HUES64 (cell line): ENCODE measurements around the gene PLA2R1.

Experiments
- H3K27ac ChIP-seq: 2 replicates; pipeline ENCODE4 v1.7.0; 2013; ENCODE audit warnings: low read depth, low read length, inconsistent platforms
- H3K27me3 ChIP-seq: 2 replicates; pipeline ENCODE4 v1.6.1; 2013; ENCODE audit warnings: mild to moderate bottlenecking, low read length; ENCODE audit not compliant: insufficient read depth
- H3K36me3 ChIP-seq: 2 replicates; pipeline ENCODE4 v1.6.1; 2013; ENCODE audit warnings: mild to moderate bottlenecking, low read length; ENCODE audit not compliant: insufficient read depth
- H3K4me1 ChIP-seq: 2 replicates; pipeline ENCODE4 v1.6.1; 2013; ENCODE audit warnings: mild to moderate bottlenecking, low read length, moderate library complexity; ENCODE audit not compliant: insufficient read depth
- H3K4me3 ChIP-seq: 2 replicates; pipeline ENCODE4 v1.5.1; 2013; ENCODE audit warnings: mild to moderate bottlenecking, low read length, moderate library complexity
- H3K9ac ChIP-seq: 2 replicates; pipeline ENCODE4 v1.6.1; 2013; ENCODE audit warnings: mild to moderate bottlenecking, low read depth, low read length
- H3K9me3 ChIP-seq: 2 replicates; pipeline ENCODE4 v1.6.1; 2013; ENCODE audit warnings: low read depth, low read length; ENCODE audit not compliant: insufficient read depth
- WGBS: fragments of 150-250, 120-280 bp; methylation state at CpG from one replicate; pipeline ENCODE4 v1.1.7; 2013; ENCODE audit warnings: missing lambda C conversion rate; 5-methylcytosine and 5-hydroxymethylcytosine counted together

Gene PLA2R1

DNA sequence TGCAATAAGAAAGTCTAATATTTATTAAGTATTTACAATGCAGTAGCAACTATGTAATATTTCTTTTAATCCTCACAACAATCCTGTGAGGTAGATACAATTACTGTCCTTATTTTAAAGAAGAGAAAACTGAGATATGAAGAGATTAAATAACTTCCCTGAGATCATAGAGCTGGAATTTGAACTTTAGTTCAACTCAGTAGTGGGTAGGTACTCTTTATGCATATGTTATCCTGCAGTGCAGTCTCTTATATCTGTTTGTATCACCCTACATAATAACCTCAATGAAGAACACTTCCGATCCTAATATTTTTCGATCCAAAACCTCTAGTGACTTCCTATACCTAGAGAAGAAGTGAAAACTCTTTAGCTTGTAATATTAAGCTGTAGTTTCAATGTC is 64.2 kb downstream of the PLA2R1 start:
- 100% methylated on average over 2 of the region's 2 CpGs for WGBS
- Histone ChIP-seq H3K9ac (no peak overlapping the region), H3K4me1 (no peaks in the 10 kb centered on the region), H3K27ac (no peak overlapping the region), H3K4me3 (no peak overlapping the region), H3K36me3 (no peaks in the 10 kb centered on the region), H3K27me3 (no peaks in the 10 kb centered on the region), H3K9me3 (peaks cover 16% of the 10 kb centered on the region)

DNA sequence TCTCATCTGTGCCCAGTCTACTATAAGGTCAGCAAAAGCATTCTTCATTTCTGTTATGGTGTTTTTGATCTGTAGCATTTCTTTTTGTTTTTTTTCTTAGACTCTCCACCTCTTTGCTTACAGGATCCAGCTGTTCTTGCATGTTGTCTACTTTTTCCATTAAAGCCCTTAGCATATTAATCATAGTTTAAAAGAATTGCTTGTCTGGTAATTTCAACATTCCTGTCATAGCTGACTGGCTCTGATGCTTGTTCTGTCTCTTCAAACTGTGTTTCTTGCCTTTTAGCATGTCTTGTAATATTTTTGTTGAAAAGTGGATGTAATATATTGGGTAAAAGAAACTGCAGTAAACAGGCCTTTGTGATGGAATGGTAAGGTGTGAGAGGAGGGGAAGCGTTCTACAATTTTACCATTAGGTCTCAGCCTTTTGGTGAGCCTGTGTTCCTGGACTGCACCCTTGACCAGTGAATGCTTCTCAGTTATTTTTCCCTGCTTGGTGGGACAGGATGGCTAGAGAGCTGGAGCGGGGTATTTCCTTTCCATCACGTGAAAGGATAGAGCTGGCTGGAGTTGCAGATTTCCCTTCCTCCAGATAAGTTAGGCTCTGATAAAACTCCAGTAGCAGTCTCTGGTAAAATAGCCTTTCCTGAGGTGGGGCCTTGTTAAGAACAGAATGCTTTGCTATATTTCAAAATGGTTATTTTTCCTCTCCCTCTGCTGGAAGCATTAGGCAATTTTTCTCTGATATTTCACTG is 65.4 kb downstream of the PLA2R1 start:
- no peak overlapping the region for H3K4me3 ChIP-seq
- H3K27ac ChIP-seq = no peak overlapping the region
- H3K27me3 ChIP-seq = no peaks in the 10 kb centered on the region
- no peaks in the 10 kb centered on the region for H3K36me3 ChIP-seq
- H3K9ac ChIP-seq = no peak overlapping the region
- whole genome bisulfite sequencing = 88% methylated on average over 3 of the region's 3 CpGs
- no peaks in the 10 kb centered on the region for H3K4me1 ChIP-seq
- peaks cover 16% of the 10 kb centered on the region for H3K9me3 ChIP-seq

DNA sequence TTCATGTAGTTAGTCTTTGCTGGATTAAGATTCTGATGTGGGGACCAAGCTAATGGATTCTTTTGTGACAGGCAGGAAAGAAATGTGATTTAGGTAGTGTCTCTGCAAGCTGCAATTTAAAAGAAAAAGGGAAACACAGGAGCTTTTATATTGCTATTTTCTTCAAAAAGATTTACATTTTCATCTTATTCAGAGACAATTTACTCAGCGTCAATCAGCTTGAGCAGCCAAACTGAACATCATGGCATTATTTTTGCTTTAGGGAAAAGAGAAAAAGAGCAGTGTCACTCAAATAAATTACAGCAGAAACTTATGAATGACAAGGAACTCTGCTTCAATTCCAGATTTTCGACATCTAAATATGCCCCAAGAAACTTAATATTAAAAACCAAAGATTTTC is 67.4 kb downstream of the PLA2R1 start:
- 83% methylated on average over 2 of the region's 2 CpGs for WGBS

DNA sequence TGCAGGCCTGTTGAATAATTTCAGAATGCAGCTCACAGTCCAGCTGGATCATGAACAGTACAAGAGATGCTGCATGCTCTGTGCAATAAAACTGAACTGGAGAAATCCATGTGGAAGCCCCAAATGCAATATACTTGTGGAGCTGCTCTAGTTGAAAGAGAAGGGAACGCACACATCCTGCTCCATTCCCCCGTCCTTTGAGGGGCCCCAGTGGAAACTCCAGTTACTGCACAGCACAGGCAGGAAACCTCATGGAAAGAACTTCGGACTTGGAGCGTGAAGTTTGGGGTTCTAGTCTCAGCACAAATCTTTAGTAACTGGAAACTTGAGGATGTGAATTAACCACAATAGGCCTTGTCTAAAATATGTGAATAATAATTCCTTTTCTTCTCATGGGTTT is 73.2 kb downstream of the PLA2R1 start:
- Histone ChIP-seq H3K27ac (no peak overlapping the region), H3K27me3 (no peaks in the 10 kb centered on the region)
- 89% methylated on average over 4 of the region's 4 CpGs for WGBS

More for the DNA sequence above, 67.4 kb downstream of the PLA2R1 start:
- H3K9me3 ChIP-seq = peaks cover 11% of the 10 kb centered on the region
- H3K27me3 ChIP-seq = no peaks in the 10 kb centered on the region
- H3K27ac ChIP-seq = no peak overlapping the region
- no peak overlapping the region for H3K4me3 ChIP-seq
- no peak overlapping the region for H3K9ac ChIP-seq
- no peaks in the 10 kb centered on the region for H3K36me3 ChIP-seq
- no peaks in the 10 kb centered on the region for H3K4me1 ChIP-seq

DNA sequence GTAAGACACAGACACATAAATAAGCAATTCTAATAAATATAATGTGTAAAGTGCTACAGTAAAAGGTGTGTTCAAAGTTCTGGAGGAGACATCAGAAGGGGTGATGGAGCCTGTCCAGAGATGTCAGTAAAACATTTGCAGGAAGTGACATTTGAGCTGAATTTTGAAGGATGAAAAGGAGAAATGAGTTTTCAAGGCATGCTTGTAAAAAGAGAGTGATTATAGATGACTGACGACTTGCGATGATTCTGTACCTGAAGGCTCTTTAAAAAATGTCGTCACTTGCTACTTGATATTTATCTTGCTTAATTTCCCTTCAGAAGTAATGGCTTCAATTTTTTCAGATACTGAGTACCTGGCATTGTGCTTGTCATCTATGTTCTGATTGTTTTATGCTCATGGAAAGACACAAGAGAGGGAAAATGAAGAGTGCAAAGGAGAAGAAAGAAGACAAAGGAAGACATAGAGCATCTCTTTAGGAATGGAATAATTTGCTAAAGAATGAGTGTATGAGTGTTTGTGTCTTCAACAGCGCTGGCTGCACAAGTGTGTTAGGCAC is 73.9 kb downstream of the PLA2R1 start:
- no peak overlapping the region for H3K9ac ChIP-seq
- no peaks in the 10 kb centered on the region for H3K9me3 ChIP-seq
- no peaks in the 10 kb centered on the region for H3K4me1 ChIP-seq
- no peaks in the 10 kb centered on the region for H3K36me3 ChIP-seq
- H3K4me3 ChIP-seq = no peak overlapping the region
- H3K27me3 ChIP-seq = no peaks in the 10 kb centered on the region
- WGBS = 94% methylated on average over 4 of the region's 4 CpGs
- H3K27ac ChIP-seq = no peak overlapping the region

More for the DNA sequence above, 73.2 kb downstream of the PLA2R1 start:
- H3K4me3 ChIP-seq = no peak overlapping the region
- no peak overlapping the region for H3K9ac ChIP-seq
- no peaks in the 10 kb centered on the region for H3K36me3 ChIP-seq
- no peaks in the 10 kb centered on the region for H3K9me3 ChIP-seq
- H3K4me1 ChIP-seq = no peaks in the 10 kb centered on the region

DNA sequence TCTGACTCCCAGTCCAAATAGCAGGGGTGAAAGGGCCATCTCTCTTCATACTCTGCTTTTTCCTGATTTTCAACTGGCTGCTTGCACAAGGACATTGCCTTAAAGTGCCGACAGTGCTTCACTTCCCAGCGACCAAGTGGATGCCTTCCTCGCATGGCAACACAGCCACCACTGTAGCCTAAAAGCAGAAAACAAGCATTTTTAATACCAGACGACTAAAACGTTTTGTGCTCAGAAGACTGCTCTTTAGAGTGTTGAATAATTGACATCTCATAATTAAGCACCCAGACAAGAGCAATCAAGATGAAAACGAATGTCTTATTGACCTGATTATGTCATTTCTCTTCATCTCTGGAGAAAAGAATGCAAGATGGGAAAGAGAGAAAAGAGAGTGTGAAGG is 75.2 kb downstream of the PLA2R1 start:
- Histone ChIP-seq H3K9ac (no peak overlapping the region), H3K9me3 (no peaks in the 10 kb centered on the region), H3K4me3 (no peak overlapping the region), H3K36me3 (no peaks in the 10 kb centered on the region), H3K4me1 (peaks cover 9% of the 10 kb centered on the region), H3K27me3 (no peaks in the 10 kb centered on the region), H3K27ac (no peak overlapping the region)
- 94% methylated on average over 6 of the region's 6 CpGs for WGBS

DNA sequence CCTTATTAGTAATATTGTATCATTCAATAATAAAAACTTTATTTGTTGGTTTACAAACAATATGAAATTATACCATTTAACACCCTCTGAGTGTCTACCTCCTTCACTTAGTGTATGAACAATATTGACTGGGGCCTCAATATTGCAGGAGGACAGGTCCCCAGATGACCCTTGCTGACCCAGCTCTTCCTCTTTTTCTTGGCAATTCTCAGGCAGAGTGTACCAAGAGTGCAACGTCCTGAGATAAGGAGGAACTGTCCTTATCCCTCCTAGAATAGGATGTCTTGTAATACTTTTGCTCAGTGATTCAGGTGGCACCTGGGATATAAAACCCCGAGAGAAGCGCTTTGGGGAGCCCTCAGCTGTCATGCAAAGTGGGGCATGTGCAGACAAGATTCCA is 76.8 kb downstream of the PLA2R1 start:
- Histone ChIP-seq H3K9me3 (no peaks in the 10 kb centered on the region), H3K4me3 (no peak overlapping the region), H3K27me3 (no peaks in the 10 kb centered on the region), H3K36me3 (no peaks in the 10 kb centered on the region), H3K9ac (no peak overlapping the region), H3K27ac (no peak overlapping the region), H3K4me1 (peaks cover 13% of the 10 kb centered on the region)
- 94% methylated on average over 3 of the region's 3 CpGs for WGBS

DNA sequence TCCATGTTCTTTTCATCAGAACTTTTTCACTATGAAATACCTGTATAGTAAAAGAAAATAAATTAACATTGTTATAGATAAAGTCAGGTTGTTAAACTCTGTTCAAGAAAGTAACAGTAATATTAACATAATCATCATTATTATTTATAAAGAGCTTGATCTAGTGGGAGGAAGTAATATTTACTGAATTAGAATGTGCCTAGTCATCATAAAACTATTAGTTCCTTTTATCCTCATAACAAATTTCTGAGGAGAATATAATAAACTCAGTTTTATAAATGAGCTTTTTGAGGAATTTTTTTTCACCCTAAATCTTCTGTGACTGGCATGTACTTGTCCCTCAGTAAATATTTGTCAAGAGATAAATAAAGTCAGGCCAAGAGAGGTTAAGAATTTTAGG is 78.4 kb downstream of the PLA2R1 start:
- Histone ChIP-seq H3K36me3 (no peaks in the 10 kb centered on the region), H3K27ac (no peak overlapping the region), H3K9ac (no peak overlapping the region), H3K9me3 (no peaks in the 10 kb centered on the region), H3K27me3 (no peaks in the 10 kb centered on the region), H3K4me3 (no peak overlapping the region), H3K4me1 (peaks cover 13% of the 10 kb centered on the region)

DNA sequence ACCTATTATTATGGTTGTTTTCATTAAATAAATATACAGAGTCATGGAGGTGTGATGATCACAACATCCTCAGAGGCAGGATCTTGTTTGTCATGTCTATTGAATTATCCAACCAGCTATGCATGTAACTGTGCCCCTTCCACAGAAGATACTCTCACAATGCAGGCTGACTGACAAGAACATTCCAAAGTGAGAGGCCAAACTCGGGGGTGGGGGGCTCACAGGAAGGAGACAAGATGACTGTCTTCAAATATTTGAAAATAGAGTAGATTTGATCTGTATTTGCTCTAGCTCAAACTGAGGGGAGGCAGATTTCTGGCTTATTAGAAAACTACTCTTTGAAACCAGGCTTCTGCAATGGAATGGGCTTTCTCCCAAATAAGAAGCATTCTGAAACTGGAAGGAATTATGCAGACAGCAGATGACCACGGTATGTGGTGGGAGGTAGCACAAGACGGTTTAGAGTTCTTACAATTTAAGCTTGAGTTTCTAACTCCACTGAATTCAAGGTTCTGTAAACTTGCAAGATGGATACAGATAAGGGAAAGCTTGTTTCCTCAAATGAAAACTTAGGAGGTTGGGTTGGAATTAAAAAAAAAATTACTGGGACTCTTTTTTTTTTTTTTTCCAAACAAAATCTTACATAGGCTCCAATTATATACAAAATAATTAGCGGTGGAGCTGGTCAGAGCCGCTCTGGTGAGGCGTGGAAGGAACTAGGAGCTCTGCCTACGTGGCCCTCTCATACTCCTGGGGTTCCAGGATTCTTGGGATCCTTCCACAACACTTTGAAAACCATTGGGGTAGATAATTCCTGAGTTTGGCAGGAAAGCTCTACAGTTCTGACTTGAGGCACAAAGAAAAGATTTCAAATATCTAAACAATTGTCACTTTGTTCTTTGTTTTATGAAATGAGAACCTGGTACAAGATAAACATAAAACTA is 79.3 kb downstream of the PLA2R1 start:
- Histone ChIP-seq H3K9me3 (no peaks in the 10 kb centered on the region), H3K27ac (no peak overlapping the region), H3K4me3 (no peak overlapping the region), H3K27me3 (no peaks in the 10 kb centered on the region), H3K4me1 (peaks cover 13% of the 10 kb centered on the region), H3K36me3 (no peaks in the 10 kb centered on the region), H3K9ac (no peak overlapping the region)
- 81% methylated on average over 7 of the region's 7 CpGs for WGBS

DNA sequence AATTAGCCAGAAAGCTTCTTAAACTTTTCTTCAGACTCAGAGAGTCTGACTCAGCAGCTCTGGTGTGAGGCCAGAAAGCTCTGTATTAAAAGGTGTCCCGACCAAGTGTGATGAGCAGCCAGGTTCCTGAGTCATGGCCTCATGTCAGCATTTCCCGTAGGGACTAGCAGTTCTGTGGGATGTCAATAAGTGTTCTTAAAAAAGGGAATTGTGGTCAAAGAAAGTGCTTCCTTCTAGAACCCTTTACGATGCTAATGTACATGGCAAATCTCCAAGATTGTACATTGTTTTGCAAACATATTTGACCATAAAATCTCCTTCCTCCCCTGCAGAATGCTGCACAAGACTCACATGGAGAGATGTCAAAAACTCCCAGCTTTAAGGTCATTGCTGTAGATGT is 80.1 kb downstream of the PLA2R1 start:
- Histone ChIP-seq H3K9ac (no peak overlapping the region), H3K4me1 (peaks cover 13% of the 10 kb centered on the region), H3K27me3 (no peaks in the 10 kb centered on the region), H3K9me3 (no peaks in the 10 kb centered on the region), H3K36me3 (no peaks in the 10 kb centered on the region), H3K27ac (no peak overlapping the region), H3K4me3 (no peak overlapping the region)
- WGBS = 59% methylated on average over 3 of the region's 3 CpGs

DNA sequence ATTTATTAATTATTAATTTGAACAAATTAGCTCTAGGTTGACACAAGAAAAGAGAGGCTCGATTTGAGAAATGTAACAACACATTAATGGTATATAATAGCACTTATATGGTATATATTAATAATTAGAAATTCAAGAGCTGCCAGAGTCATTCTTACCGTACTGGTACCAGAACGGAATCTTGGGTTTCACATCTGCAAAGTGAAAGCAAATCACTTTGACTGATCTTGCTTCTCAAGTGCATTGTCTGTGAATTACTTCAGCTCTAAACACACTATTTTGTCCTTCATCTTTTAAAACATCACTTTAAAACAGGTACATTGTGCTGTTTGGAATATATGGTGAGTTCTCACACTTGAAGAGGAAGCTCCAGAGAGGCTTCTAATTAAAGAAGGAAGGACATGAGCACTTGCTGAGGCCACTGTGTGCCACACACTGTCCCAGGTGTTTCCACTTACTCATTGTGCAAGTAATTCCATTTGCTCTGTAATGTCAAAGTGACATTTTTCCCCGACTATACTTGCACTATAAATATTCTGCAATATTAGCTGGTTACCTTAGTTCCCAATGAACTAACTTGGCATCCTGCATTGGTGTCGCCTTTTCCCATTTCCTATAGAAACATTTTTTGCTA is 85.8 kb downstream of the PLA2R1 start:
- WGBS = 91% methylated on average over 3 of the region's 5 CpGs
- Histone ChIP-seq H3K27me3 (no peaks in the 10 kb centered on the region), H3K9ac (no peak overlapping the region), H3K4me1 (no peaks in the 10 kb centered on the region), H3K27ac (no peak overlapping the region), H3K36me3 (no peaks in the 10 kb centered on the region), H3K9me3 (no peaks in the 10 kb centered on the region), H3K4me3 (no peak overlapping the region)
